Sciatic nerve (tissue), 2 donors: ENCODE data around the gene KRTAP9-9. TPM values are rescaled to one million over a fixed set of nuclear protein-coding genes. Genes with fewer than 3 reads are reported as not detected.

ENCODE experiments used
- ATAC-seq: fragments of 200-7000 bp; cut with Tn5 transposase; one replicate; pipeline ENCODE4 v1.9.1; 2020; ENCODE audit warnings: mild to moderate bottlenecking, moderate library complexity
- DNase-seq: peaks from one replicate; pipeline ENCODE4 v3.0.0-alpha.2; 2020; ENCODE audit warnings: low spot score
- intact Hi-C: fragments of 100-400 bp; cut with DNase I; formaldehyde crosslinking; loops from one replicate; pipeline ENCODE4 v1.14.2; 2022
- total RNA-seq: library from RNA; stranded (reverse); fragmentation: NEBNext Ultra II Directional; extraction: Animal tissue kit (Norgen Biotek cat#: 25700); gene quantifications from one replicate; pipeline ENCODE4 v1.2.1, GENCODE V29; 2021
- donor health status: DM: no; HTN: no; CAD: no.
- donor health status: DM: no; HTN: no; CAD: no.

Gene KRTAP9-9
- total RNA-seq, 1 donor from 2014 or later, result not detected

GRCh38 chr17:41302981-41303380 is 47.8 kb downstream of the KRTAP9-9 start:
- intact Hi-C loops, result no loop called here
- ATAC-seq, result no peak
- no peak for DNase-seq

DNA sequence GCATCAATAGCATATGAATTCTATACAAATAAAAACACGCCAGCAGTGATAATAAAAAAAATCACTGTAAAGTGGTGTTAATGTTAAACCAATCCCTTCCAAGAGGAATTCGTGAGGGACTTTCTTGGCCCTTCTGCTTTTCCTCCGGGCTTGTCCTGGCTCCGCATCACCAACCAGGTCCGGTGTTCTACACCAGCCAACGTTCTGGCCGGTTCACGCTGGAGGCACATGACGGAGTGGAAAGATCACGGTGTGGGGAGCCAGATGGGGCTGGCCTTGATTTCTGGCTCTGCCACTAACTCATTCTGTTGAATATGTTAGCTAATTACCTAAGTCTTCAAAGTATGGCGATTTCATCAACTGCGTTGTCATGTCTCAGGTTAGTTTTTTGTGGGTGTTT is 48.9 kb downstream of the KRTAP9-9 start:
- DNase-seq, result no peak
- no peak for ATAC-seq
- intact Hi-C loops, result no loop called here

Other genes starting within 250 kb of the KRTAP9-9 start
- gene KRTAP3-1, start 246.3 kb upstream of the KRTAP9-9 start, total RNA-seq, result not detected
- not detected for gene KRTAP1-5, start 228.2 kb upstream of the KRTAP9-9 start, total RNA-seq
- not detected for gene KRTAP1-4, start 225.2 kb upstream of the KRTAP9-9 start, total RNA-seq
- not detected for gene KRTAP1-3, start 220.5 kb upstream of the KRTAP9-9 start, total RNA-seq
- not detected for gene KRTAP1-1, start 213.9 kb upstream of the KRTAP9-9 start, total RNA-seq
- not detected for gene KRTAP2-1, start 208.1 kb upstream of the KRTAP9-9 start, total RNA-seq
- gene KRTAP2-2, start 200.2 kb upstream of the KRTAP9-9 start, total RNA-seq, result not detected
- not detected for gene KRTAP2-3, start 195.3 kb upstream of the KRTAP9-9 start, total RNA-seq
- gene KRTAP2-4, start 189.5 kb upstream of the KRTAP9-9 start, total RNA-seq, result not detected
- gene KRTAP4-7, start 171.2 kb upstream of the KRTAP9-9 start, total RNA-seq, result not detected
- gene KRTAP4-8, start 157.2 kb upstream of the KRTAP9-9 start, total RNA-seq, result not detected
- gene KRTAP4-16, start 153.2 kb upstream of the KRTAP9-9 start, total RNA-seq, result not detected
- not detected for gene KRTAP4-9, start 150.0 kb upstream of the KRTAP9-9 start, total RNA-seq
- gene KRTAP4-11, start 137.0 kb upstream of the KRTAP9-9 start, total RNA-seq, result not detected
- gene KRTAP4-12, start 131.2 kb upstream of the KRTAP9-9 start, total RNA-seq, result not detected
- not detected for gene KRTAP4-6, start 114.8 kb upstream of the KRTAP9-9 start, total RNA-seq
- gene KRTAP4-5, start 105.6 kb upstream of the KRTAP9-9 start, total RNA-seq, result not detected
- not detected for gene KRTAP4-4, start 94.6 kb upstream of the KRTAP9-9 start, total RNA-seq
- gene KRTAP4-3, start 87.2 kb upstream of the KRTAP9-9 start, total RNA-seq, result not detected
- gene KRTAP4-2, start 77.2 kb upstream of the KRTAP9-9 start, total RNA-seq, result not detected
- not detected for gene KRTAP4-1, start 70.5 kb upstream of the KRTAP9-9 start, total RNA-seq
- not detected for gene KRTAP9-1, start 65.5 kb upstream of the KRTAP9-9 start, total RNA-seq
- gene KRTAP9-2, start 28.7 kb upstream of the KRTAP9-9 start, total RNA-seq, result not detected
- gene KRTAP9-3, start 22.9 kb upstream of the KRTAP9-9 start, total RNA-seq, result not detected
- not detected for gene KRTAP9-8, start 17.4 kb upstream of the KRTAP9-9 start, total RNA-seq
- not detected for gene KRTAP9-4, start 5.7 kb upstream of the KRTAP9-9 start, total RNA-seq
- gene KRTAP9-6, start 10.0 kb downstream of the KRTAP9-9 start, total RNA-seq, result not detected
- gene KRTAP9-7, start 20.3 kb downstream of the KRTAP9-9 start, total RNA-seq, result not detected
- gene KRTAP29-1, start 47.5 kb downstream of the KRTAP9-9 start, total RNA-seq, result not detected
- gene KRTAP16-1, start 53.9 kb downstream of the KRTAP9-9 start, total RNA-seq, result not detected
- gene KRTAP17-1, start 60.3 kb downstream of the KRTAP9-9 start, total RNA-seq, result not detected
- gene KRT33A, start 95.4 kb downstream of the KRTAP9-9 start, total RNA-seq, result not detected
- not detected for gene KRT33B, start 114.4 kb downstream of the KRTAP9-9 start, total RNA-seq
- gene KRT34, start 126.9 kb downstream of the KRTAP9-9 start, total RNA-seq, result not detected
- gene KRT31, start 142.2 kb downstream of the KRTAP9-9 start, total RNA-seq, result not detected
- gene KRT37, start 169.2 kb downstream of the KRTAP9-9 start, total RNA-seq, result not detected
- gene KRT38, start 185.6 kb downstream of the KRTAP9-9 start, total RNA-seq, result not detected
- gene KRT32, start 212.0 kb downstream of the KRTAP9-9 start, total RNA-seq, result 0.67 TPM
- 0.18 TPM for gene KRT35, start 225.8 kb downstream of the KRTAP9-9 start, total RNA-seq
- not detected for gene KRT36, start 234.5 kb downstream of the KRTAP9-9 start, total RNA-seq